ENCODE data around the gene ELK1.
"Not testable (repeated sequence)": the region's sequence is repeated elsewhere in the genome, so short reads cannot be mapped to it uniquely, and the experiment has no call there.

Gene ELK1

DNA sequence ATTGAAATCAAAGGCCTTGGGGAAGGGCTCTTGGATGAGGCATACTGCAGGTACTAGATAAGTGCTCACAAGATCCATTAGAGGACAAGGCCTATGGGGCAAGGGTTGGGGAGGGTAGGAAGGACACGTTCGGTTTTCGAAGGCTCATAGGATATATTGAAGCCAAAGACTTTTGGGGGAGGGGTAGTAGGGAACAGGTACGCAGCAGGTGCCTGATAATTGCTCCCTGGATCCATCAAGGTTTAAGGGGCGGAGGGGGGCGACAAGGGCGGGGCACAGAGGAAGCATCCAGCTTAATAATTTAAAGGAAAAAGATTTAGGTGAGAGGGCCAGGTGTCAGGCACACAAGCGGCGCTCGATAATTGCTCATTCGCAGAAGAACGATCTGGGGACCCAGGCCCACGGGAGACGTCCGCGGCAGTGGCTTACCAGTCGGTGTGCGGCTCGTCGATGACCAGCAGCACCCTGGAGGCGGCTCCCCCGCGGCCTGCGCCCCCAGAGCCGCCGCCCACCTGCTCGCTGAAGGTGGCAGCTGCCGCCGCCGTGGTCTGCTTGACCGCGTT, 31.4 kb downstream of the ELK1 start:
- H3K27ac ChIP-seq, result no peak overlapping the region
- H3K4me3 ChIP-seq, result peak overlapping the region in 3 of 7 experiments; percentile 10 to 31 (median 31)

DNA sequence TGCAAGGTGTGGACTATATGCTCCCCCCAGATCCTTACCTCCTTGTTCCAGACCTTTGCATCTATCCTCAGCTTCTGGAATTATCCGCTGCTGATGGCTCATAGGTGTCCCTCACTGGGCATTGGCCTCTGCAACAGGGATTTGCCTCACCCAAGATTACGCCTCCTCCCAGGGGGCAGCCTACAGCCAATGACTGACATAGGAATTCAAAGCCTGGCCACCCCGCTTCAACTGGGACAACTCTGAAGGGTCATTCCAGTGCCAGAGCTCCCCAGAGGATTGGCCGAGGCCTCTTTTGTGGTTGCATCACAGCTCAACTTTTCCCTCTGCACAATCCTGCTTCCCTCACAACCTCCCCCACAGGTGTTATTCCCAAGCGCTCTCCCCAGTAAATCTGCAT, 35.7 kb downstream of the ELK1 start:
- Histone ChIP-seq H3K27ac (no peak overlapping the region), H3K4me3 (no peak overlapping the region)

DNA sequence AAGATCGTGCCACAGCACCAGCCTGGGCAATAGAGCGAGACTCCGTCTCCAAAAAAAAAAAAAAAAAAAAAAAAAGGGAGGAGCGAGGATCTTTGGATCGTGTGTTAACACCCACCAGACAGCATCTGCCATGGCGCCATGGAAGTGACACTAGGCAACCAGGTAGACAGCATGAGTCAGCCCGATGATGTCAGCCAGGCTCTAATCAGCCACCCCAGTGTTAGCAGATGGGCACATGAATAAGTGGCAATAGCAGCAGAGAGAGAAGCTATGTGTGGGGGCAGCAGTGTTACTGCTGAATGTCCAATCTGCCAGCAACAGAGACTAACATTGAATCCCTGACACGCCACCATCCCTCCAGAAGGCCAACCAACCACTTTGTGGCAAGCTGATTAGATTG, 37.3 kb downstream of the ELK1 start:
- Histone ChIP-seq H3K4me3 (no peak overlapping the region), H3K27ac (no peak overlapping the region)

DNA sequence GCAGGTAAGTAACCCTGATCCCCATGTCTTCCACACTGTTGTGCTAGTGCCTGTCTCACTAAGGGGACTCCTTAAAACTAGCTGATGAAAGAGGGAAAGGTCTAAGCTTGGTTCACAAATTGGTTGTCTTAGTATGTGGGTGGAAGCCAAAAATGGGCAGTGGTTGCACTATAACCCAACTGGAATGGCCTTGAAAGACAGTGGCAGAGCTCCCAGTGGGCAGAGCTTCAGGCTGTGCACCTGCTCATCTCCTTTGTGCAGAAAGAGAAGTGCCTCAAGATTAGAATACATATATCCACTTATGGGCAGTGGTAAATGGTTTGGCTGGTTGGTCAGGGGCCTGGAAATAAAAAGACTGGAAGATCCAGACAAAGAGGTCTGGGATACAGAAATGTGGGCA, 37.9 kb downstream of the ELK1 start:
- no peak overlapping the region for H3K4me3 ChIP-seq

GRCh38 chrX:47611926-47612325, 38.4 kb downstream of the ELK1 start:
- Histone ChIP-seq H3K4me3 (no peak overlapping the region), H3K27ac (no peak overlapping the region)

More for the DNA sequence above, 37.9 kb downstream of the ELK1 start:
- no peak overlapping the region for H3K27ac ChIP-seq

DNA sequence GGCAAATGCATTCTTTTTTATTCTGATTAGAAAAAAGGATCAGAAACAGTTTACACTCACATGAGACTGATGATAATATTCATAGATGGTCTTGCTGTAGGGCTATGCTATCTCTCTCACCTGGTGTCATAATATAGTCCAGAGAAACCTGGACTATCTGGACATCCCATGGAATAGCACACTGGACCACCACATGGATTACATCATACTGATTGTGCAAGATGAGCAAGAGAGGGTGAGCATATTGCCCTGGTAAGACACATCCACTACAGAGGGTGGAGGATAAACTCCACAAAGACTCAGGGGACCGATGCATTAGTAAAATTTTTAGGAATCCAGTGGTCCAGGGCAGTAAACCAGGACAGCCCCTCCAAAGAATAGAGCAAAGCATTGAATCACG, 38.9 kb downstream of the ELK1 start:
- Histone ChIP-seq H3K27ac (no peak overlapping the region), H3K4me3 (no peak overlapping the region)

DNA sequence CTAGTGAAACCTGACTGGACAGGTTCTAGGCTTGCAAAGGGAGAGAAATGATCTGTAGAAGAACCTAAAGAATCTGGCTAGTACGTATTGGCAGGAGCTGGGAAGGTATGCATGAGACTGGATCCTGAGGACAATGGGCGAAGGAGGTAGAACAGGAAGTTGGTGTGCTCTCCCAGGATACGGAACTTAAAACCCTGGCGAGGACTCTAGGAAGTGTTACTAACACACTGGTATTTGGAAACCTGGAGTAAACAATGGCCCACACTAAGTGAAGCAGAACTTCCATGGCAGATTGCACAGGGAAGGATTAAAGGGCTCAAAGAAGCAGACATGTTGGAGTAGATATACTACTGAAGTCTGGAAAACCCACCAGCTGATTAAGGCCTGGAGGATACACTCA, 39.9 kb downstream of the ELK1 start:
- Histone ChIP-seq H3K27ac (no peak overlapping the region), H3K4me3 (no peak overlapping the region)

DNA sequence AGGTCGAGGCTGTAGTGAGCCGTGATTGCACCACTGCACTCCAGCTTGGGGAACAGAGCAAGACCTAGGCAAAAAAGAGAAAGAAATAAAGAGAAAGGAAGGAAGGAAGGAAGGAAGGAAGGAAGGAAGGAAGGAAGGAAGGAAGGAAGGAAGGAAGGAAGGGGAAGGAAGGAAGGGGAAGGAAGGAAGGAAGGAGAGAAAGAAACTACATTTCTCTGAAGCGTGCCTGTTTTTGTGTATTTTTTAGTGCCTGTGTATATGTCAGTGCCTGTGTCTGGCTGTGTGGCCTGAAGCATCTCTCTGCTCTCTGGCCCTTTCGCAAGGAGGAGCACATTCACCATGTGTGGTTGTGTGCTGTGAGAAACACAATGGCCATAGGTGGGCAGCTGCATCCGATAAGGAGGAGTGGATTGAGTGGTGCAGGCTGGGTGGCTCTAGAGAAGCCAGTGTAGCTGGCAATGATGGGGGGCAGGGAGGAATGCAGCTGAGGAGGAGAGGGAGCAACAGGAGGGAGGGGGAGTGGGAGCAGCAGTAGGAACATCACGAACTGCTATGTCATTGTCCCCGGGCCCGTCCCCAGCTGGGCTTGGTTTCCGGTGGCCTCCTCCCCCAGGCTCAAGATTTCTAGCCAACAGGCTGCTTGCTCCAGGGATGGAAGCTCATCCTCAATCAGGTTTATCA, 42.1 kb downstream of the ELK1 start:
- Histone ChIP-seq H3K4me3 (no peak overlapping the region), H3K27ac (no peak overlapping the region)

- no peak overlapping the region for H3K4me3 ChIP-seq
- H3K27ac ChIP-seq, result no peak overlapping the region
These were observed 43.3 kb downstream of the ELK1 start for GRCh38 chrX:47607091-47607490.

GRCh38 chrX:47605024-47605423, 45.3 kb downstream of the ELK1 start:
- Histone ChIP-seq H3K27ac (no peak overlapping the region), H3K4me3 (no peak overlapping the region)

DNA sequence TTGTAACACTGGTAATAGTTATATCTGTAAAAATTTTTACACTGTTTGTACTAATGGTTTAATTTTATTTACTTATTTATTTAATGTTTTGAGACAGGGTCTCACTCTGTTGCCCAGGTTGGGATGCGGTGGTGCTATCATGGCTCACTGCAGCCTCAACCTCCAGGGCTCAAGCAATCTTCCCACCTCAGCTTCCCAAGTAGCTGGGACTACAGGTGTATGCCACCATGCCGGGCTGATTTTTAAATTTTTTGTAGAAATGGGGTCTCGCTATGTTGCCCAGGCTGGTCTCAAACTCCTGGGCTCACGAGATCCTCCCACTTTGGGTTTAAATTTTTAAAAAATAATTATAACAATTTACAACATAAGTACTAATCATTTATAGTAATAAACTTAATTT, 47.2 kb downstream of the ELK1 start:
- H3K27ac ChIP-seq, H3K4me3 ChIP-seq: not testable (repeated sequence)

GRCh38 chrX:47597222-47597621, 53.1 kb downstream of the ELK1 start:
- Histone ChIP-seq H3K4me3 (no peak overlapping the region), H3K27ac (no peak overlapping the region)

DNA sequence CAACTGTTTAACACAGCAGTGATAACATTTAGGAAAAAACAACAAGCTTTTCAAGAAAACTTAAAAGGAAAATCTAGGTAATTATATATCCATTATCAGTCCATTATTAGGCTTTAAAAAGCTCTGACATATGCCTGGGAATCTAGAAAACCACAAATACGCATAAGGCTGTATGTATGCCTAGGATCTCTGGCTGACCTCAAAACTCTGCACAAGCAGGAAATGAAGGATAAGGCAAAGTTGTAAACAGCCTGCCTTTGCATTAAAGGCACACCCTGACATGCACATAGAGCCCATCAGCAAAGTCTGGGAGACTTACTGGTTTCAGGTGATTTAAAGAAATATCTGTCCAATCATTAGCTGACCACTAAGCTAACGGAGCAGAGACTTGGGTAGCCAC, 54.1 kb downstream of the ELK1 start:
- Histone ChIP-seq H3K27ac (no peak overlapping the region), H3K4me3 (no peak overlapping the region)

- Histone ChIP-seq H3K27ac (no peak overlapping the region), H3K4me3 (no peak overlapping the region)
These were observed 54.6 kb downstream of the ELK1 start for GRCh38 chrX:47595716-47596251.

DNA sequence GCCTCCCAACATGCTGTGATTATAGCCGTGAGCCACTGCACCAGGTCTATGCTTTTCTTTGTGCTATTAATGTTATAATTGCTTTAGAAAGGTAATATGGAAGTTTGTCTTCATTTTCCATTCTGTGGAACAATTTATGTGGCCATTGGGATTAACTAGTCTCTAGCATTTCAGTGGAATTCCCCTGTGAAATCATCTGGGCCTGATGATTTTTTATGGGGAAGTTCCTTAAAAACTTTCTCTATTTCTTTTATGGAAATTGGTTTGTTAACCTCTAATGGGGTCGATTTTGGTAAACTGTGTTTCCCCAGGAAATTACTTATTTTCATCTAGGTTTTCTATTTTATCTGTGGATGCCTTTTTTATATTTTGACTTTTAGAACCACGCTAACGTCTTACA, 56.8 kb downstream of the ELK1 start:
- no peak overlapping the region for H3K4me3 ChIP-seq

DNA sequence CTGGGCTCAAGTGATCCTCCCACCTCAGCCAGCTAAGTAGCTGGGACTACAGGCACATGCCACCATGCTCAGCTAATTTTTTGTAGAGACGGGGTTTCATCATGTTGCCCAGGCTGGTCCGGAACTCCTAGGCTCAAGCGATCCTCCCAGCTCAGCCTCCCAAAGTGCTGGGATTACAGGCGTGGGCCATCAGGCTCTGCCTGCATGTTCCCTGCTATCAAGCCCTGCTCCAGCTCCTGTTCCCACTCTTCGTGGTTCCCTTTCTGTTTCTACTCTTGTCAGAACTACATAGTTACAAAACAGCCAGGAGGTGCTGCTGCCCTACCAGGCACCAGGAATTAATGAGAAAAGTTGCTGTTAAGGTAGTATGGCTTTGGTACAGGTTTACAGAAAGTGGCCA, 59.4 kb downstream of the ELK1 start:
- Histone ChIP-seq H3K27ac (no peak overlapping the region), H3K4me3 (no peak overlapping the region)

More for the DNA sequence above, 56.8 kb downstream of the ELK1 start:
- no peak overlapping the region for H3K27ac ChIP-seq

DNA sequence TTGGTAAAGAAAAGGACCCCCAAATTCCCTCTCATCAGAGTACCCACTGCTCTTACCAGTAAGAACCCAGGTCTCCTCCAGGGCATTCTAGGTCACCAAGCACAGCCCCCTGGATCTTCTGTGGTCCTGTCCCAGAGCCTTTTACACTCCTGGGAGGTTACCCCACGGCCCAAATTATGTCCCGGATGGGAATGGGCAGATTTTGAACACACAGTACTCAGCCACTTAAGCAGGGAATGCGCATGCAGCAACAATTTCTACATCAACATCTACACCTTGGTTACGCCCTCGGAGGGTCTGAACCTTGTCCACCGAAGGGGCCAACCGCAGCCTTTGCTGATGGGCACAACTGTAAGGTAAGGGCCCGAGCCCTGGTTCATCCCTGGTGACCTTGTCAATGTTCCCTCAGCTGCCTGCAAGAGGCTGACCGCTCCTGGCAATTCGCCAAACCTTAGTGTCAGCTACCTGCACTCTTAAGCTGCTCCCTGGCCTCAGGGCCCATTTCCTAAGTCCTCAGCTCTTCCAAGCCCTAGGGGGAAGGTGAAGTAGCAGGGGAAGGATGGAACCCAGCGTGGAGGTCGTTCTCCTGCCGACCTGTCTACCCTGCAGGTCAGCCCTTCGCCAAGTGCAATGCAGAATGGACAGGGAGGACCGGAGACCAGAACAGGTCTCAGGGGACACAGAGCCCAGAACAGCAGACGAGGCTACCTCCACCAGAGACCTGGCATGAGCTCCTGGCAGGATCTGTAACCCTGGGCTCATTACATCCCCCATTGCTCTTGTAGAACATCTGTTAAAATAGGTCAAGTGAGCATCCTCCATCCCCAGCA, 62.2 kb downstream of the ELK1 start:
- H3K4me3 ChIP-seq, result no peak overlapping the region
- no peak overlapping the region for H3K27ac ChIP-seq

GRCh38 chrX:47587091-47587891, 63.1 kb downstream of the ELK1 start:
- Histone ChIP-seq H3K27ac (no peak overlapping the region), H3K4me3 (no peak overlapping the region)

DNA sequence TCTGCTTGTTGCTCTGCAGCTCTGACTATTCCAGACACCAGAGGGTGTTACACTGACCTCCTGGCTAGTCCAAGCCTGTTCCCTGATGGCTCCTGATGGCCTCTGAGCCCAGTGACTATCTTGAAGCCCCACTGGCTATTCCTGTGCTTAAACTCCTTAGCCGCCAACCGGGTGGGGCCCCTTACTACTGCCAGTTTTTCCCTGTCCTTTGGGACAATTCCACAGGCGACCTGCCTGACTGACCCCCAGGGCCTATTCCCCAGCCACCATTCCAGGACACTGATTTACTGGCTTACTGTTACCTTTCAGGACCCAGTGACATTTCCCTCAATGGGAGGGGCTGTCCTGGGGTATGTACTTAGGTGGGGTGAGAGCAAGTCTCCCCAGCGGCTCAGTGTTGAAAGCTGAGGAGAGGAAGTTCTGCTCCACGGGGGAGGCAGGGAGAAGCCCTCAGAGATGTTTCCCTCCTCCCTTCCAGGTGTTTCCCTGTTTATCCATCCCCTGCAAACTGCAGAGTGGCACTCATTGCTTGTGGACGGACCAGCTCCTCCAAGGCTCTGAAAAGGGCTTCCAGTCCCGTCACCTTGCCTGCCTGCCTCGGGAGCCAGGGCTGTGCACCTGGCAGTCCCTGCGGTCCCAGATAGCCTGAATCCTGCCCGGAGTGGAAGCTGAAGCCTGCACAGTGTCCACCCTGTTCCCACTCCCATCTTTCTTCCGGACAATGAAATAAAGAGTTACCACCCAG, 64.1 kb downstream of the ELK1 start:
- no peak overlapping the region for H3K27ac ChIP-seq
- H3K4me3 ChIP-seq, result no peak overlapping the region
